HepG2 (cell line): ENCODE results near the gene ZBTB46. TPM values are rescaled to one million over a fixed set of nuclear protein-coding genes. Genes with fewer than 3 reads are reported as not detected.

Experiments used
- ATF7-NPFF ChIP-seq: sonication (generic); formaldehyde crosslinking; IDR thresholded peaks from 2 replicates; pipeline ENCODE4 v1.8.1; 2023; ENCODE audit warnings: mild to moderate bottlenecking, low read depth, missing genetic modification reagents, moderate library complexity
- ATM ChIP-seq: fragments of 450-650 bp; IDR thresholded peaks from 2 replicates; pipeline ENCODE4 v1.7.1; 2017; ENCODE audit warnings: mild to moderate bottlenecking, borderline replicate concordance
- CEBPG ChIP-seq: IDR thresholded peaks from 2 replicates; pipeline ENCODE4 v1.6.1; 2016
- ISX ChIP-seq: sonication (generic); formaldehyde crosslinking; conservative IDR thresholded peaks from 2 replicates; pipeline ENCODE4 v1.5.0; 2020; ENCODE audit warnings: missing genetic modification reagents
- MAFG ChIP-seq: sonication (generic); formaldehyde crosslinking; IDR thresholded peaks from 2 replicates; pipeline ENCODE4 v1.5.1; 2020; ENCODE audit warnings: mild to moderate bottlenecking, missing genetic modification reagents
- MXD1 ChIP-seq: sonication (generic); formaldehyde crosslinking; IDR thresholded peaks from 2 replicates; pipeline ENCODE4 v1.4.0; 2020; ENCODE audit warnings: mild to moderate bottlenecking, missing genetic modification reagents
- NFATC3 ChIP-seq: sonication (generic); formaldehyde crosslinking; IDR thresholded peaks from 2 replicates; pipeline ENCODE4 v1.5.1; 2020; ENCODE audit warnings: mild to moderate bottlenecking, missing genetic modification reagents
- NFKB2 ChIP-seq: sonication (generic); formaldehyde crosslinking; IDR thresholded peaks from 2 replicates; pipeline ENCODE4 v1.4.0; 2020; ENCODE audit warnings: missing genetic modification reagents, borderline replicate concordance
- NPAS2 ChIP-seq: sonication (generic); formaldehyde crosslinking; IDR thresholded peaks from 2 replicates; pipeline ENCODE4 v1.8.0; 2022; ENCODE audit warnings: mild to moderate bottlenecking, missing genetic modification reagents, borderline replicate concordance
- NRL ChIP-seq: sonication (generic); formaldehyde crosslinking; IDR thresholded peaks from 2 replicates; pipeline ENCODE4 v1.5.0; 2020; ENCODE audit warnings: missing genetic modification reagents, mild to moderate bottlenecking, moderate library complexity, borderline replicate concordance
- PAWR ChIP-seq: sonication (generic); formaldehyde crosslinking; IDR thresholded peaks from 2 replicates; pipeline ENCODE4 v1.4.0; 2020; ENCODE audit warnings: missing genetic modification reagents, mild to moderate bottlenecking, borderline replicate concordance
- PITX1 ChIP-seq: sonication (generic); formaldehyde crosslinking; IDR thresholded peaks from 2 replicates; pipeline ENCODE4 v1.5.1; 2020; ENCODE audit warnings: mild to moderate bottlenecking, missing genetic modification reagents
- REPIN1 ChIP-seq: sonication (generic); formaldehyde crosslinking; IDR thresholded peaks from 2 replicates; pipeline ENCODE4 v1.8.0; 2022; ENCODE audit warnings: missing genetic modification reagents, low read depth, mild to moderate bottlenecking, borderline replicate concordance
- SALL2 ChIP-seq: sonication (generic); formaldehyde crosslinking; IDR thresholded peaks from 2 replicates; pipeline ENCODE4 v1.8.1; 2023; ENCODE audit warnings: mild to moderate bottlenecking, missing genetic modification reagents, inconsistent platforms
- SETDB1 ChIP-seq: sonication (generic); formaldehyde crosslinking; IDR thresholded peaks from 2 replicates; pipeline ENCODE4 v1.5.1; 2020; ENCODE audit warnings: missing genetic modification reagents, mild to moderate bottlenecking, borderline replicate concordance
- SRSF1 ChIP-seq: fragments of 200-400 bp; formaldehyde crosslinking; optimal IDR thresholded peaks from 2 replicates; pipeline ENCODE3; 2017; ENCODE audit warnings: mild to moderate bottlenecking, low read depth, low read length, moderate library complexity
- SRSF4 ChIP-seq: fragments of 200-400 bp; formaldehyde crosslinking; IDR thresholded peaks from one replicate; pipeline ENCODE4 v1.6.1; 2018; ENCODE audit warnings: mild to moderate bottlenecking, low read depth, low read length, moderate library complexity; ENCODE audit not compliant: poor library complexity, severe bottlenecking
- TMF1 ChIP-seq: sonication (generic); formaldehyde crosslinking; IDR thresholded peaks from 2 replicates; pipeline ENCODE4 v1.8.1; 2022; ENCODE audit warnings: low read depth, missing genetic modification reagents
- ZBTB1 ChIP-seq: sonication (generic); formaldehyde crosslinking; IDR thresholded peaks from 2 replicates; pipeline ENCODE4 v1.4.0; 2020; ENCODE audit warnings: missing genetic modification reagents, borderline replicate concordance
- ZFX ChIP-seq: sonication (generic); formaldehyde crosslinking; IDR thresholded peaks from 2 replicates; pipeline ENCODE4 v1.4.0; 2020; ENCODE audit warnings: mild to moderate bottlenecking, low read depth, missing genetic modification reagents, moderate library complexity
- ZNF12 ChIP-seq: sonication (generic); formaldehyde crosslinking; IDR thresholded peaks from 2 replicates; pipeline ENCODE4 v1.5.0; 2020; ENCODE audit warnings: missing genetic modification reagents
- ZNF530 ChIP-seq: sonication (generic); formaldehyde crosslinking; IDR thresholded peaks from 2 replicates; pipeline ENCODE4 v1.5.0; 2020; ENCODE audit warnings: low read depth, mild to moderate bottlenecking, missing genetic modification reagents
- ZNF547 ChIP-seq: sonication (generic); formaldehyde crosslinking; IDR thresholded peaks from 2 replicates; pipeline ENCODE4 v1.5.1; 2020; ENCODE audit warnings: mild to moderate bottlenecking, missing genetic modification reagents
- ZNF678 ChIP-seq: sonication (generic); formaldehyde crosslinking; IDR thresholded peaks from 2 replicates; pipeline ENCODE4 v1.4.0; 2020; ENCODE audit warnings: mild to moderate bottlenecking, missing genetic modification reagents
- ZSCAN30 ChIP-seq: sonication (generic); formaldehyde crosslinking; IDR thresholded peaks from 2 replicates; pipeline ENCODE4 v1.5.0; 2020; ENCODE audit warnings: mild to moderate bottlenecking, missing genetic modification reagents
- polyA plus RNA-seq, 8 experiments: library from polyadenylated mRNA; depleted of rRNA in 3 of 8; stranded (reverse) in 7 of 8; unstranded in 1 of 8; fragments of >200 nt; fragmentation: Illumina TruSeq in 4 of 8; extraction: Trizol in 4 of 8; gene quantifications; 2 replicates each; pipeline versions ENCODE4 v1.2.1 to v1.2.3, GENCODE V29; 2011 to 2016; ENCODE audit warnings: low read depth in 4 of 8, missing spikeins in 1 of 8, mixed read lengths in 1 of 8; ENCODE audit not compliant: insufficient read depth in 1 of 8
- total RNA-seq, 5 experiments: library from RNA; depleted of rRNA; stranded (reverse); fragments of >200 nt; fragmentation: Illumina TruSeq; extraction: Trizol; gene quantifications; 2 replicates each; pipeline ENCODE4 v1.2.3, GENCODE V29; 2016; ENCODE audit warnings: low read depth in 1 of 5
- TF ChIP-seq, protein P1 (sequence below): sonication (generic); formaldehyde crosslinking; IDR thresholded peaks from 2 replicates; pipeline ENCODE4 v1.5.0; 2020; ENCODE audit warnings: missing genetic modification reagents
- TF ChIP-seq, protein P2 (sequence below): sonication (generic); formaldehyde crosslinking; IDR thresholded peaks from 2 replicates; pipeline ENCODE4 v1.5.0; 2020; ENCODE audit warnings: missing genetic modification reagents

ZBTB46 gene
- total and polyA plus RNA-seq, 2 of the 13 experiments (the other 11 are each of a cell fraction or from before 2014, with no cell fraction given) = 1.6 to 13.5 TPM

GRCh38 chr20:63737945-63738686 lies 92.9 kb downstream of the ZBTB46 start (continued):
- TF ChIP-seq ZFX (CRISPR knock-in tag) (peak; percentile 98), CEBPG (peak; percentile 14; the same call in 1 of the 2 replicates), MXD1 (CRISPR knock-in tag) (peak; percentile 84), TMF1 (CRISPR knock-in tag) (peak; percentile 96), ZBTB1 (CRISPR knock-in tag) (0 out of 2 replicates have a peak, but pooled peaks have one; percentile 32), ATF7-NPFF (CRISPR knock-in tag) (peak; percentile 55; the same call in 1 of the 2 replicates), ATM (no peak), ZNF547 (CRISPR knock-in tag) (peak; percentile 82), NFKB2 (CRISPR knock-in tag) (peak; percentile 95; the same call in 1 of the 2 replicates), NRL (CRISPR knock-in tag) (peak; percentile 95; the same call in 1 of the 2 replicates), ZSCAN30 (CRISPR knock-in tag) (0 out of 2 replicates have a peak, but pooled peaks have one; percentile 78), PITX1 (CRISPR knock-in tag) (peak; percentile 80; the same call in 1 of the 2 replicates), SRSF1 (peak; percentile 86), ZNF530 (CRISPR knock-in tag) (no peak), NPAS2 (no peak), SRSF4 (peak; percentile 53), ZNF678 (CRISPR knock-in tag) (peak; percentile 99), SETDB1 (CRISPR knock-in tag) (no peak), SALL2 (CRISPR knock-in tag) (no peak; the same call in 1 of the 2 replicates), NFATC3 (CRISPR knock-in tag) (peak; percentile 97), PAWR (CRISPR knock-in tag) (0 out of 2 replicates have a peak, but pooled peaks have one; percentile 90), ZNF12 (peak; percentile 51; the same call in 1 of the 2 replicates), MAFG (CRISPR knock-in tag) (no peak), ISX (CRISPR knock-in tag) (0 out of 2 replicates have a peak, but pooled peaks have one; percentile 66), REPIN1 (CRISPR knock-in tag) (peak; percentile 69)
- TF ChIP-seq, protein P1, sequence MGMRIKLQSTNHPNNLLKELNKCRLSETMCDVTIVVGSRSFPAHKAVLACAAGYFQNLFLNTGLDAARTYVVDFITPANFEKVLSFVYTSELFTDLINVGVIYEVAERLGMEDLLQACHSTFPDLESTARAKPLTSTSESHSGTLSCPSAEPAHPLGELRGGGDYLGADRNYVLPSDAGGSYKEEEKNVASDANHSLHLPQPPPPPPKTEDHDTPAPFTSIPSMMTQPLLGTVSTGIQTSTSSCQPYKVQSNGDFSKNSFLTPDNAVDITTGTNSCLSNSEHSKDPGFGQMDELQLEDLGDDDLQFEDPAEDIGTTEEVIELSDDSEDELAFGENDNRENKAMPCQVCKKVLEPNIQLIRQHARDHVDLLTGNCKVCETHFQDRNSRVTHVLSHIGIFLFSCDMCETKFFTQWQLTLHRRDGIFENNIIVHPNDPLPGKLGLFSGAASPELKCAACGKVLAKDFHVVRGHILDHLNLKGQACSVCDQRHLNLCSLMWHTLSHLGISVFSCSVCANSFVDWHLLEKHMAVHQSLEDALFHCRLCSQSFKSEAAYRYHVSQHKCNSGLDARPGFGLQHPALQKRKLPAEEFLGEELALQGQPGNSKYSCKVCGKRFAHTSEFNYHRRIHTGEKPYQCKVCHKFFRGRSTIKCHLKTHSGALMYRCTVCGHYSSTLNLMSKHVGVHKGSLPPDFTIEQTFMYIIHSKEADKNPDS (CRISPR knock-in tag) = peak; percentile 27; the same call in 1 of the 2 replicates
- TF ChIP-seq, protein P2, sequence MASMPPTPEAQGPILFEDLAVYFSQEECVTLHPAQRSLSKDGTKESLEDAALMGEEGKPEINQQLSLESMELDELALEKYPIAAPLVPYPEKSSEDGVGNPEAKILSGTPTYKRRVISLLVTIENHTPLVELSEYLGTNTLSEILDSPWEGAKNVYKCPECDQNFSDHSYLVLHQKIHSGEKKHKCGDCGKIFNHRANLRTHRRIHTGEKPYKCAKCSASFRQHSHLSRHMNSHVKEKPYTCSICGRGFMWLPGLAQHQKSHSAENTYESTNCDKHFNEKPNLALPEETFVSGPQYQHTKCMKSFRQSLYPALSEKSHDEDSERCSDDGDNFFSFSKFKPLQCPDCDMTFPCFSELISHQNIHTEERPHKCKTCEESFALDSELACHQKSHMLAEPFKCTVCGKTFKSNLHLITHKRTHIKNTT (CRISPR knock-in tag) = 0 out of 2 replicates have a peak, but pooled peaks have one; percentile 91
